HS-27A (cell line): Measurements from ENCODE around the gene UBE2Q1.
A peak's percentile ranks its signal among the peaks of the same experiment; 100 is the strongest.

ENCODE experiments used
- DNase-seq: peaks from one replicate; pipeline ENCODE4 v3.0.0-alpha.2; 2012; ENCODE audit warnings: low read depth, missing footprints

Gene UBE2Q1

DNA sequence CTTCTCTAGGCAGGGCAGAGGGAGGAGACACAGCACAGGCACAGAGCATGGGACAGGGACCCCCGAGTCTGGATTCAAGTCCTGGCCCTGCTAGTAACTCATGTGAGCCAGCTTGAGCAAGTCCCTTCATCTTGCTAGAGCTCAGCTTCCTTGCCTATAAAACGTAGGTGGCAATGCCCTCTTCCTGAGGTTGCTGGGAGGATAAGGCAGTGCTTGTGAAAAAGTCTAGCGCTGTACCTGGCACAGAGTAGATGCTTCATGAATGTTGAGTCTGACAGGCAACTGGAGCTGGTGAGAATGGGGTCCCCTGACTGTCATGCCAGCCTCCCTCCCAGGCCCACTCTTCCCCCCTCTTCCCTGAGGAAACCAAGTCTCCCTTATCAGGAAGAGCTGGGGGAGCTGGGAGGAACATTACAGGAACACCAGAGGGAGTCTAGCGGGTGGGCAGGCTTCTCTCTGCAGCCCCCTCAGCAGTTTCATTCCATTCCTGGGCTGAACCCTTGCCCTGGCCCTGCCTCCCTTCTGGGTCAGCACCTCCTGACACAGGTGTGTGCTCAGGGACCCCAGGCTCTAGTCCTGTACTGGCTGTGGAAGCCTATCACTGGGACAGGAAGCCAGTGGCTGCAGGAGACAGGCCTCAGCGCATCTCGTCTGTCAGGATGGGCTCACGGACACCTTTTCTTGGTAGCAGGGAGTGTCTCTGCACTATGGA is 19.0 kb upstream of the UBE2Q1 start:
- no peak for DNase-seq

DNA sequence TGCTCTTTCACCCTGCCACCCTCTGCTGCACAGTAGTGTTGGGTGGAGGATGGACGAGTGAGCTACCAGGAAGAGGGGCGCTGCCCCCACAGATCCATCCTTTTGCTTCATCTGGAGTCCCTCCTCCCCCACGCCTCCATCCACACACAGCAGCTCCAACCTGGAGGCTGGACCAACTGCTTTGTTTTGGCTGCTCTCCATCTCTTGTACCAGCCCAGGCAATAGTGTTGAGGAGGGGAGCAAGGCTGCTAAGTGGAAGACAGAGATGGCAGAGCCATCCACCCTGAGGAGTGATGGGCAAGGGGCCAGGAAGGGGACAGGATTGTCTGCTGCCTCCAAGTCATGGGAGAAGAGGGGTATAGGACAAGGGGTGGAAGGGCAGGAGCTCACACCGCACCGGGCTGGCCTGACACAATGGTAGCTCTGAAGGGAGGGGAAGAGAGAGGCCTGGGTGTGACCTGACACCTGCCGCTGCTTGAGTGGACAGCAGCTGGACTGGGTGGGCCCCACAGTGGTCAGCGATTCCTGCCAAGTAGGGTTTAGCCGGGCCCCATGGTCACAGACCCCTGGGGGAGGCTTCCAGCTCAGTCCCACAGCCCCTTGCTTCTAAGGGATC is 17.6 kb upstream of the UBE2Q1 start:
- no peak for DNase-seq

DNA sequence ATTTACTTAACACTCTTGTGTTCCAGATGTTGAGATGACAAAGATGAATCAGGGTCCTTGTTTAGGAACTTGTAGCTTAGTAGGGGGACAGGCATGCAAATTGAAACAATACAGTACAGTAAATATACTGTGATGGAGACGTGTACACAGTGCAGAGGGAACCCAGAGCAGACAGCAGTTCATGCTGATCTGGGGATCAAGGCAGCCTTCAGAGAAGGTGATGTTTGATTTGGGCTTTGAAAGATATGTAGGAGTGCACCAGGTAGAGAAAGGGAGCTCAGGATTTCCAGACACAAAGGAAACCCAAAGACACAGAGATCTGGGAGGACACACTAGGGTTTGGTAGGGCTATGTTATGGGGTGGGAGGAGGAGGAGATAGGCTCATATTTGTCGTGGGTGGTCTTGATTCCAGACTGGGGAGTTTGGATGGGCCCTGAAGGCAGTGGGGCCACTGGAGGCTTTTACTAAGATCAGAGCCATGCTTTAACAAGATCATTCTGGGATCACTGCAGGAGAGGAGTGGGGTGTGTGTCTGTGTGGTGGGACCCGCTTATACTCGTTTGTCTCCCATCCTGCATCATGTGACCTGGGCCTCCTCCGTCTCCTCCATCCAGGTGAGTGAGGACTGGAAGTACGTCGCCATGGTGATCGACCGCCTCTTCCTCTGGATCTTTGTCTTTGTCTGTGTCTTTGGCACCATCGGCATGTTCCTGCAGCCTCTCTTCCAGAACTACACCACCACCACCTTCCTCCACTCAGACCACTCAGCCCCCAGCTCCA is 16.9 kb upstream of the UBE2Q1 start:
- no peak for DNase-seq

DNA sequence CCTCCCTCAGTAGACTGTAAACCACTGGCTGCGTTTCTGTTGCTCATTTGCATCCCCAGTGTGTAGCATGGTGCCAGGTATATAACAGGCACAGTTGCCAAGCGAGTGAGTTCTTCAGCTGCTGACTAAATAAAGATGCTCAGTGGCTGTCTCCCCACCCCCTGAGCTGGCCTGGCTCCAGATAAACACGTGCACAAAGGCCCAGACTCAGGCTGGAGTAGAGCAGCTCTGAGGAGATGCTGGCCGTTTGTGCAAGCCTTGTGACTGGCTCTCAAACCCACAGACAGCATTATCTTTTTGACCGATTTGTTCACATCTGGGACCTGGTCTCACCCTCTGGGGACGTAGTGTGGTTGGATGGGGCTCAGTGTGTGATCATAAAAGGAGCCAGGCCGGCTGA is 16.3 kb upstream of the UBE2Q1 start:
- DNase-seq, result no peak

DNA sequence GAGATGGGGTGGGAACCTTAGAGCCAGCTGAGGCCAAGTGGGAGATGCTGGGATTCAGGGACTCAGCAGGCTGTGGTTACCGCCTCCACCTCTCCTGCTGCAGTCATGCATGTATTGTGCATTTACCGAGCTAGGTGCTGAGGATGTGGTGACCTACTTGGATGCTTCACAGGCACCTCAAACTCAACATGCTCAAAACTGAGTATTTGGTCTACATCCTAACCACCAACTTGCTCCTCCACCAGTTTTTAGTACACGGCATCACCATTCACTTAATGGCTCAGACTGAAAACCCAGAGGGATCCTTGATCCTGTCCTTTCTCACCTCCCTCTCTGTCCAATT is 14.7 kb upstream of the UBE2Q1 start:
- DNase-seq, result no peak

DNA sequence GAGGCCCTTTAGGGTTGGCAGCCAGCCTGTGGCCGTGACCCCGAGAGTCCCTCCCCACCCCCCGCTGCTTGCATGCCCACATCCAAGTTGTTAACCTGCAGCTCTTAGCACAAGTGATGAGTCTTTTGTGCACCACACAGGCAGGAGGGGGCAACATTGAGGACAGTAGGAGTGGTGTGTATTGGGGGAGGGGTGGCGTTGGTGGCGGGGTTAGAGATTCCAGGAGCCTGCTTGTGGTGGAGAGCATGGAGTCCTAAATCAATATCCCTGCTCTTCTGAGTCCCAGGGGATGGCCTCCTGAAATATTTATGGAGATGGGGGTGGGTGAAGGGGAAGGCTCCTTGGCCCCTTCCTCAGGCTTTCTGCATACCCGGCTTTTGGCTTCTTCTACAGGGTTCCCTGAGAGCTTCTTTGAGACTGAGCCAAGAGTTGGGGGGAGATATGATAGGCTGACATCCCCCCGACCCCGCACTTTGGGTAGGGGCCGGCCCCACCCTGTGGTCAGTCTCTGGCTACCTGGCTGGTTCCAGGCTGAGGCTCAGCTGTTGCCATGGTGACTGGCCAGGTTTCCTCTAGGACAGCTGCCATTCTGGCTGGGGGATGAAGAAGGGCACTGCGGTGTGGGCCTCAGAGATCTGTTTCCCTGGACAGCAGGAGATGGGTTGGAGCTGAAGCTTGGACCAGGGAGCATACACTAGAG is 14.2 kb upstream of the UBE2Q1 start:
- DNase-seq, result no peak

DNA sequence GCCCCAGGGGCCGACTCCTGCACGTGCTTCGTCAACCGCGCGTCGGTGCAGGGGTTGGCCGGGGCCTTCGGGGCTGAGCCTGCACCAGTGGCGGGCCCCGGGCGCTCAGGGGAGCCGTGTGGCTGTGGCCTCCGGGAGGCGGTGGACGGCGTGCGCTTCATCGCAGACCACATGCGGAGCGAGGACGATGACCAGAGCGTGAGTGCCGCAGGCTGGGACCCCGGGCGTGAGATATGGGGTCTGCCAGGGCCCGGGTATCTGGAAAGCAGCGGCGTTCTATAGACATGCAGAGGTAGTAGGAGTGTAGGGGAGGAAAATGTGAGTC is 13.5 kb upstream of the UBE2Q1 start:
- DNase-seq, result no peak

DNA sequence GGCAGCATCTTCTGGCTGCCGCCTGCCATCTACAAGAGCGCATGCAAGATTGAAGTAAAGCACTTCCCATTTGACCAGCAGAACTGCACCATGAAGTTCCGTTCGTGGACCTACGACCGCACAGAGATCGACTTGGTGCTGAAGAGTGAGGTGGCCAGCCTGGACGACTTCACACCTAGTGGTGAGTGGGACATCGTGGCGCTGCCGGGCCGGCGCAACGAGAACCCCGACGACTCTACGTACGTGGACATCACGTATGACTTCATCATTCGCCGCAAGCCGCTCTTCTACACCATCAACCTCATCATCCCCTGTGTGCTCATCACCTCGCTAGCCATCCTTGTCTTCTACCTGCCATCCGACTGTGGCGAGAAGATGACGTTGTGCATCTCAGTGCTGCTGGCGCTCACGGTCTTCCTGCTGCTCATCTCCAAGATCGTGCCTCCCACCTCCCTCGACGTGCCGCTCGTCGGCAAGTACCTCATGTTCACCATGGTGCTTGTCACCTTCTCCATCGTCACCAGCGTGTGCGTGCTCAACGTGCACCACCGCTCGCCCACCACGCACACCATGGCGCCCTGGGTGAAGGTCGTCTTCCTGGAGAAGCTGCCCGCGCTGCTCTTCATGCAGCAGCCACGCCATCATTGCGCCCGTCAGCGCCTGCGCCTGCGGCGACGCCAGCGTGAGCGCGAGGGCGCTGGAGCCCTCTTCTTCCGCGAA is 12.9 kb upstream of the UBE2Q1 start:
- no peak for DNase-seq

DNA sequence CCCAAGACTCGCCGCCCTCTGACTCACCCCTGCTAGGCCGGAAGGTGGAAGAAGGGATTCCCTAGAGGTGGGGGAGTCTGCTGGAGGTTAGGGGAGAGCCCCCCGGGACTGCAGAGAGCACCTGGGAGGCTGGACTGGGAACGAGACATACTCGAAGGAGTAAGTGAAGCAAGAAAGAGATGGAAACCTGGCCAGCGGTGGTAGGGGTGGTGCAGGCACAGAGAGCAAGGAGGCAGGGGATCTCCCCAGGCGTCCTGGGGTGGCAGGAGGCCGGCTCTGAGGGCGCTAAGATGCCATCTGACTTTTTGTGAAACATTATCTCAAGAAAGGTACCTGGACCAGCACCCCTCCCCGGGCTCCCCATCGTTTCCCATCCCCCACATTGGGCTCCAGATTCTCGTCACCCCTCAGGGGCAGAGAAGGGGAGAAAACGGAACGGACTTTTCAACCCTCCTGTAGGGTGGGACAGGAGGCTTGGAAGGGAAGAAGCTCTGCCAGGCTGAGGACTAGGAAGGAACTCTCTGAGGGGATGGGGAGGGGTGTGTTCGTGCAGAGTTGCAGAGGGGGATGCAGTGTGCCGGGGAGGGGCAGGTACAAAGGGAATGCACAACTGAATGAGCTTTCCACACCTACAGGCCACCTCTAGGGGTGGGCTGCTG is 9.8 kb upstream of the UBE2Q1 start:
- no peak for DNase-seq

DNA sequence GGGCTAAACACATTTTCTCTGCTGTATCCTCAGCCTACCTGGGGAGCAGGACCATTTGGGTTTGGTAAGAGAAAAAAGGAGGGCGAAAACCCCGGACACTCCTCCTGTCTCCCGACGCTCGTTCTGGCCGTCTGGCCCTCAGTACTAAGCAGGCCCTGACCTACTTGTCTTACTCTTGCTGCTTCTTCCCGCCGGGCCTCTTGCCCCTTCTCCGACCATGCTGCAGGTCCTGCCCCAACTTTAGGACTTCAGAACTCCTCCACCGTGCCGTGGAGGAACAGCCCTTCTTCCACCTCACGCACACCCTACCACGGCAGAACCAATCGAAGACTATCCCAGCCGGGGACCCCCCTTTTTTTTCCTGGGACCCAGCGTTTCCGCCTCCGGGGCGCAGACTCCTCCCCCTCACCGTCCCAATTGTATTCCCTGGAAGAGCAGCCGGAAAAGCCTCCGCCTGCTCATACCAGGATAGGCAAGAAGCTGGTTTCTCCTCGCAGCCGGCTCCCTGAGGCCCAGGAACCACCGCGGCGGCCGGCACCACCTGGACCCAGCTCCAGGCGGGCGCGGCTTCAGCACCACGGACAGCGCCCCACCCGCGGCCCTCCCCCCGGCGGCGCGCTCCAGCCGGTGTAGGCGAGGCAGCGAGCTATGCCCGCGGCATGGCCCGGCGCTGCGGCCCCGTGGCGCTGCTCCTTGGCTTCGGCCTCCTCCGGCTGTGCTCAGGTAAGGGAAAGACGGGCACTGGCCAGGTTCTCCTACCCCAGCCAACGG is 9.1 kb upstream of the UBE2Q1 start, which contains the start of gene CHRNB2:
TSS of gene CHRNB2 (plus strand) at position 393 of the 771 bp plus-strand sequence. CDS start at position 660, 267 bp downstream.
- no peak for DNase-seq

DNA sequence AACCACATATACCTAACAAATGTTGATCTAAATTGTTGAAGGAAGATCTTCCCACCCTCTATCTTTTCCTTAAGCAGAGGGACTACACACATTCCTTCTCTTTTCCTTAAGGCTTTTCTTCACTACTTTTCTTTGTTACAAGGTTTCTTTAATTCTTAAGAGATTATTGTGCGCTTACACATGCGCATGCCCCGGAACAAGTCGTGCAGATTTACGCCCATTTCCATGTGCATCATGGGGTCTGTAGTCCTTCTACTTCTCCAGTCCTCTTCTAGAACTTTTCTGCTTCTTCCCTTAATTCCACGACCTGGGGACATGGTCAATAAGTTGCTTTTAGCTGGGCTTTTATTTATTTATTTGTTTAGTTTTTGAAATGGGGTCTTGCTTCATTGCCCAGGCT is 7.4 kb upstream of the UBE2Q1 start:
- DNase-seq, result no peak

DNA sequence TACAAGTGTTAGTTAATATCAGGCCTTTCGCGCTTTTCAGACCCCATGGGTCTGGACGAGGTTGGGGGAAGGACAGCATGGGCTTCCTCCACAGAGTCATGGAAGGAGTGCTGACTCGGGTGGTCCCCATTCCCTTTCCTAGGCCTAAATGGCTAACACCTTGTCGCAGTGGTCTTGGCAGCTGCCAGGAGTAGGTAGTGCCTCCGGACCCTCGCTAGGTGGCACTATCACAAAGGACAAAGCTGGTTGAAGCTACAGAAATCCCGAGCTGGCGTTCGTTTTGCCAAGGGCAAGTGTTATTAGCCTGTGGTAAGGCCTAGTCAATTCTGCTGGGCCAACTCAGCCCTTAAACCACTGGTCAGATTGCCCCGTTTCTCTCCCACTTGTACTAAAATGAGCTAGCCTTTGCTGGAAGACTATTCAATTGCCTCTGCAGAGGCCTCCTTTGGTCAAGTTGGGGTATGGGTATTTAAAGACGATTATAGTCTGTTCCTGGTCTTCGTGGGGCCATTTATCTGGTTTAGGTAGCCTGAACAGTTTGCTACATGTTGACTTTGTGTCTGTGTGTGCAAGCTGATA is 1.1 kb upstream of the UBE2Q1 start:
- DNase-seq, result peak; percentile 75

DNA sequence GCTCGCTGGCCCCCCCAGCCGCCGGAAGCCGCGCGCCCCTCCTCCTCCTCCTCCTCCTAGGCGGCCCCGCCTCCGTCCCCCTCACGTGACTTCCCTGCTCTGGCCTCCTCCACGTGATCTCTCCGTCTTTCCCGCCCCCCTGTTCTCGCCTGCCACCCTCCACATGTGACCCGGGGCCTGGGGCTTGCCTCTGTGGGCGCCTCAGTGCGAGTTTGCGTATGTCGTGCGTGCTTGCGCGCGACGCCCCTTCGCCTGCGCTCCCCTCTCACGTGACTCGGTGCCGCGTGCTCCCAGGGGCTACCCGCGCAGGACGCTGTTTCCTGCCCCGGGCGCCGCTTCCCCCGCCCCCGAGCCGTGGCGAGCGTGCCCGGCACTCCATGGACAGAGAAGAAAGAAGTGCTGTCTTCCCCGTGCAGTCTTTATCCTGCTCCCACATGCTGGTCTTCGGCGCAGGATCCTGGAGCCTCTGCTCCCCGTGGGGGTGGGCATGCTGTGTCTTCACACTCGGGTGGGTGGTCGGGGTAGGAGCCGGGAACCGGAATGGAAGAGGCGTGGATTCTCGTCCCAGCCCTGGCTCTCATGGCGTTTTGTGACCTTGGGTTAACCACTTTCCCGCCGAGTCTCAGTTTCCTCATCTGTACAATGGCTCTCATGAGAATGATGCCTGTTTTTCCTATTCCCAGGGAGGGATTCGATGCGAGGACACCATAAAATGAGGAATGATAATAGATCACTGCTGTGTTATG is 431 bp upstream of the UBE2Q1 start:
- DNase-seq, result peak; percentile 92

DNA sequence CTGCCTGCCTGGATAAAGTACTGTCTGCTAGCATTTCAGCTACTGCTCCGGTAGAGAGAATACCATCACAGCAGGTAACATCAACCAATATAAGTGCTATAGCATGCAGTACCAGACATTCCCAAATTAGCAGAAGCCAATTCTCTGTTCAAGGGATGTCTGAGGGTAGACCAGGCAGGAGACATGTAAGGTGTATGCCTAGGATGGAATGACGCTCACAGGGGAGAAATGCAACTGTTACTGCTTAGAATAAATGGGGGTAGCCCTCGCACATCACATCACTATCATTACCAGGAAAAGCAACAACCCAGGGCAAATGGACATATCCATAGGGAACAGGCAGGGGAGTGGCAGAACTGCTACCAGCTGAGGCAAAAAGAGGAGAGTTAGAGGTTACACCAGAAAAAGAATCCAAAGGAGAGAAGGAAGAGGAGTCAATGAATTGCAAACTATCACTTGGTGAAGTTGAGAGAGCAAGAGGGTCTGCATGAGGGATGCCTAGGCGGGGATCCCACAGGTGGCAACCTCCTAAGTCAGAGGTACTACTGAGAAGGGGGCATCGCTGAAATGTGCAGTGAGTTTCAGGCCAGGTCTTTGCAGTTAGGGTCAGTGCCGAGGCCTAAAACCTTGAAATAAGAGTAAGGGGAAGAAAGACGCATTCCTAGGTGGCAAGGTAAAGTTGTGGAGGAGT is 1.1 kb downstream of the UBE2Q1 start:
- no peak for DNase-seq

DNA sequence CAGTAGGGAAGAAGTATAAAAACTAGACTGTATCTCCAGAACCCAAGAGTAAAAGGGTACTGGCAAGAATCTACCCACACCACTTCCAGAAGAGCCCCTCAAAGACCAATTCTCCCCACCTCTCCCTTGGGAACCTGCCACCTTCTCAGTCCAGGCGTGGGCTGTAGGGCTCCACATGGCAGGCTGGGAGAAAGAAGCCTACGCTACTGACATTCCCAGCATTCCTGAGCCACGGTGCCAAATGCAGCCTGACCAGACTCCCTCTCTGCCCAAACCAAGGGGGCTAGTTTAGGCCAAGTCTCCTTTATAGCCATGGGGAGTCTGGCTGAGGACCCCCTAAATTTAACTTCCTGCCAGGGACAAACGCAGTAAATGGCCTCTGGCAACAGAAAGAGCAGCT is 2.0 kb downstream of the UBE2Q1 start:
- DNase-seq, result no peak

DNA sequence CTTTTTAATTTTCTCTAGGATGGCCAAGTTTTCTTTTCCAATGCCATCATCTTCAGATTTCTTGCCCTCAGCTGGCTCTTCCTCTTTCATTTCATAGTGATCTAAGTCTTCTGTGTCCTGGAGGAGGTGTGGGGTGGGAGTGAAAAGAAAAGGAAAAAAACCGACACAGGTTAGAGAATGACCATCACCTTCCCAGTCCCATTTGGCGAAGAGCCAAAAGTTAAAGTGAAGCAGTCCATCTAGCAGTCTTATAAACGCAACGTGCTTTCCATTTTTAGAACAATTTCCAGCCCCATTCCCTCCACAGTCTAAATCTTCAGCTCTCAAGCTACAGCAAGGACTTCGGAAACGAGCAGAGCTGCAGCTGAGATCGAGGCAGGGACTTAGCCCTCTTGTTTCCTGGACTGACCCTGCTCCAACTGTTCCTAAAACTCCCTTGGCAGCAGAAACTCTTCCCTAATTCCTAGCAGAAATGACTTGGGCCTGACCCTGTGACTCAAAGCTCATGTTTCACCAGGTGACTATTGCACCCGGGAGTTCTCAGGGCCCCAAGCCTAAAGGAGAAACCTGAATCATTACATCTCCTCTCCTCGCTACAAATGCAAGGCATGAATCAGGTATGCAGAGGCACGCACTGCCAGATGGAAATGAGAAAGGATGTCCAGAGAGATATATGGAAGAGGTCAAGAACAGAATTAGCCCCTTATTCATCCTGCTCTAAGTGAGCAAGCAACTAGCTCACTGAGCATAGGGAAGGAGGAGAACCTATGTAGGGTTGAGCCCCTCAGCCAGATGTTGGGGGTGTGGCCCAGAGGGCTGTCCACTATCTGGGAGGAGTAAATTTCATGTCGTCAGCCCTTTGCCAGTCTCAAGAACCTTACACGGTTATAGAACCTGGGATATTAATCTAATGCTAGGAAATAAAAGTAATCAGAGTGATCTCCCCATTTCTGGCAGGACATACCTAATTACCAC is 5.1 kb downstream of the UBE2Q1 start:
- no peak for DNase-seq

DNA sequence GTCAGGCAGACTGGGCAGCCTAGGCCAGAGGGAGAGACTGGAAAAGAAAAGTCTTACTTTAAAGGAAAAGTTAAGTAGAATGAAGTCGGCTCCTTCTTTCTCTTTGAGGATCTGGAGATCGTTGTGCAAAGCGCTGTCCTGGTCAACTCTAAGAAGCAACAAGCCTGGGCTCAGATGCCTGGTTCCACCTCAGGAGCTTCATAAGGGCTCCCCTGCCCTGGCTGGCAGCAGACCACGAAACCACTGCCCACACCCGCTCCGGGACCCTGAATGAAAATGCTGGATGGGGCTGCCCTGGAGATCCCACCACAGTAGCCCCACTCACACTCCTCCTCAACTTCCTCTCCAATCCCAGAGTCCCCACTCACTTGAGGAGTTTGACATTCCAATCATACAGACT is 6.4 kb downstream of the UBE2Q1 start:
- no peak for DNase-seq

DNA sequence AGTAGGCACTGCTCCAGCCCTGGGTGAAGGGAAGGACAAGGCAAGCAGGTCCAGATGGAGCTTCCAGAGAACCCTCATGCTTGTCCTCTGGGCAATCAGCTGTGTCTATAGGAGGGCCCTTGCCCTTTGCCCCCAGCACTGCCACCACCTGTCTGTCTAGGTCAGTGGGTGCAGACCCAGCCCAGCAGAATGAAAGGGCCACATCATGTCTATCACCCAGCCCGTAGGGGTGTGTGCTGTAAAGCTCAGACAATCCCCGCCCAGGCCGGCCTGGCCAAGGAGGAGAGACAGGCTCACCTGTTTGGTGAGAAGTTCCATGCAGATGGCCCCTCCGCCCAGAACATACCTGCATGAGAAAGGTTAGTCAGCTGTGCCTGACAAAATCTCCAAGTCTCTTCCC is 7.0 kb downstream of the UBE2Q1 start:
- DNase-seq, result no peak
